Left lung (tissue), 10 donors: ENCODE measurements around the gene ISX. TPM values are rescaled to one million over a fixed set of nuclear protein-coding genes. Genes with fewer than 3 reads are reported as not detected.
A peak's percentile ranks its signal among the peaks of the same experiment; 100 is the strongest.

Source experiments
- ATAC-seq: fragments of 200-7000 bp; cut with Tn5 transposase; one replicate; pipeline ENCODE4 v1.9.1; 2020; ENCODE audit warnings: moderate library complexity
- DNase-seq, 4 donors: peaks; one replicate each; pipeline ENCODE4 v3.0.0-alpha.2; 2013 to 2020
- H3K27ac ChIP-seq, 2 donors: fragments of 200-600 bp; sonication (generic) in 1 of 2; one replicate each; pipeline versions ENCODE4 v1.5.0 to v1.8.0; 2020 to 2021
- H3K27me3 ChIP-seq, 2 donors: fragments of 200-600 bp; sonication (generic) in 1 of 2; one replicate each; pipeline versions ENCODE4 v1.5.0 to v1.8.0; 2020 to 2021
- H3K36me3 ChIP-seq, 2 donors: fragments of 200-600 bp; sonication (generic) in 1 of 2; one replicate each; pipeline versions ENCODE4 v1.5.0 to v1.8.0; 2020 to 2021
- H3K4me1 ChIP-seq, 2 donors: fragments of 200-600 bp; one replicate each; pipeline ENCODE4 v1.8.0; 2021
- H3K4me3 ChIP-seq, 2 donors: fragments of 200-600 bp; sonication (generic) in 1 of 2; one replicate each; pipeline versions ENCODE4 v1.5.0 to v1.8.0; 2020 to 2021; ENCODE audit warnings: mild to moderate bottlenecking in 1 of 2
- H3K9me3 ChIP-seq, 2 donors: fragments of 200-600 bp; sonication (generic) in 1 of 2; one replicate each; pipeline versions ENCODE4 v1.5.0 to v1.8.0; 2020 to 2021
- intact Hi-C, 2 donors: fragments of 100-400 bp; cut with DNase I; formaldehyde crosslinking; loops; one replicate each; pipeline versions ENCODE4 v1.11.2 to v1.14.2; 2022
- polyA plus RNA-seq, 6 donors: library from polyadenylated mRNA; unstranded; fragments of 120-200 nt; gene quantifications; one replicate each; pipeline ENCODE4 v1.2.1, GENCODE V29; 2013; ENCODE audit not compliant: insufficient read length in 6 of 6
- total RNA-seq, 2 donors: library from RNA; stranded (reverse); fragmentation: NEBNext Ultra II Directional; extraction: Animal tissue kit (Norgen Biotek cat#: 25700); gene quantifications; one replicate each; pipeline ENCODE4 v1.2.1, GENCODE V29; 2021
- TF ChIP-seq, protein P1 (sequence below), 2 donors: fragments of 200-600 bp; sonication (generic) in 1 of 2; IDR thresholded peaks; one replicate each; pipeline versions ENCODE4 v1.5.0 to v1.8.0; 2021; ENCODE audit warnings: antibody characterized with exemption in 2 of 2
- donor health status: DM: no; HTN: yes; CAD: no.
- donor health status: DM: no; HTN: no; CAD: no.

Gene ISX
- total and polyA plus RNA-seq, 8 donors: 0.22 to 0.43 (median 0.37) TPM; not detected in 2

DNA sequence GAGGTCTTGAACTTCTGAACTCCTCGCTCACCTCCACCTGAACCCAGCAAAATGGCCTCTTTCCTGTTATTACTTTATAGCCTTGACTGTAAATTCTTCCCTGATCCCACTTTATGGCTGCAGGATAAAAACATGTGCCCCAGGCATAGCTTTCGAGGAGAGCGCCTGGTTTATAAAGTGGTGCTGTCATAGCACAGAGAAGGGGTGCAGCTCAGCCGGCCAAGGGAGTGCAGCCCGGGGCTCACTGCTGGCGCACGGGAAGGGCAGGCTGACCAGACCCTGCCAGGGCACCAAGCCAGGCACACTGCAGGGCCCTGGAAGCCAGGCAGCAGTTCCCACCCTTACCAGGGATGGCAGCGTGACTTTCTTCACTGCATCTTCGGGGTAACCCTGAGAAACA lies 50.9 kb downstream of the ISX start:
- ATAC-seq (no peak), DNase-seq (no peak)
- Histone ChIP-seq H3K27me3 (no peaks in the 10 kb centered on the region), H3K4me1 (no peaks in the 10 kb centered on the region), H3K9me3 (no peaks in the 10 kb centered on the region), H3K36me3 (no peaks in the 10 kb centered on the region), H3K4me3 (no peak overlapping the region), H3K27ac (no peak overlapping the region)
- intact Hi-C loops: no loop called here
- TF ChIP-seq, protein P1, sequence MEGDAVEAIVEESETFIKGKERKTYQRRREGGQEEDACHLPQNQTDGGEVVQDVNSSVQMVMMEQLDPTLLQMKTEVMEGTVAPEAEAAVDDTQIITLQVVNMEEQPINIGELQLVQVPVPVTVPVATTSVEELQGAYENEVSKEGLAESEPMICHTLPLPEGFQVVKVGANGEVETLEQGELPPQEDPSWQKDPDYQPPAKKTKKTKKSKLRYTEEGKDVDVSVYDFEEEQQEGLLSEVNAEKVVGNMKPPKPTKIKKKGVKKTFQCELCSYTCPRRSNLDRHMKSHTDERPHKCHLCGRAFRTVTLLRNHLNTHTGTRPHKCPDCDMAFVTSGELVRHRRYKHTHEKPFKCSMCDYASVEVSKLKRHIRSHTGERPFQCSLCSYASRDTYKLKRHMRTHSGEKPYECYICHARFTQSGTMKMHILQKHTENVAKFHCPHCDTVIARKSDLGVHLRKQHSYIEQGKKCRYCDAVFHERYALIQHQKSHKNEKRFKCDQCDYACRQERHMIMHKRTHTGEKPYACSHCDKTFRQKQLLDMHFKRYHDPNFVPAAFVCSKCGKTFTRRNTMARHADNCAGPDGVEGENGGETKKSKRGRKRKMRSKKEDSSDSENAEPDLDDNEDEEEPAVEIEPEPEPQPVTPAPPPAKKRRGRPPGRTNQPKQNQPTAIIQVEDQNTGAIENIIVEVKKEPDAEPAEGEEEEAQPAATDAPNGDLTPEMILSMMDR (IDR thresholded peaks at IDR 0.05): no peak

DNA sequence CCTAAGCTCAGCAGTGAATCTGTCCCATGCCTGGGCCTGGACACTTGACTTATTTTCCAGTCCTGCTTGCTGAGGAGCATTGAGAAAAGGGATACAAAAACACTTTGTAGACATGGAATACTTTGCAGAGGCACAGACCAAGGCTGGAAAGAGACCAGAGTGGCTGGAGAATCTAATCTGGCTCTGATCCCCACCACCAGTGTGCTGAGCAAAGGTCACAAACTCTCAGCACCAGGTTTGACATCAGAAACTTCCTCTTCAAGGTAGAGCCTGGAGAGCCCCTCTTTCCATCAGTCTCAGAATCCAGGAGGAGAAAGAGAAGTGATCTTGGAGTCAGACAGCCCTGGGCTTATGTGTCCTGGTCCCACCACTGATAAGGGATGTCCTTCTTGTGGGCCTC lies 53.5 kb downstream of the ISX start:
- no peaks in the 10 kb centered on the region for H3K27me3 ChIP-seq
- TF ChIP-seq, protein P1 (IDR thresholded peaks at IDR 0.05): no peak
- DNase-seq: no peak
- no peak overlapping the region for H3K27ac ChIP-seq
- H3K4me1 ChIP-seq: no peaks in the 10 kb centered on the region
- intact Hi-C loops: no loop called here
- no peak overlapping the region for H3K4me3 ChIP-seq
- no peaks in the 10 kb centered on the region for H3K36me3 ChIP-seq
- no peaks in the 10 kb centered on the region for H3K9me3 ChIP-seq
- ATAC-seq: no peak

DNA sequence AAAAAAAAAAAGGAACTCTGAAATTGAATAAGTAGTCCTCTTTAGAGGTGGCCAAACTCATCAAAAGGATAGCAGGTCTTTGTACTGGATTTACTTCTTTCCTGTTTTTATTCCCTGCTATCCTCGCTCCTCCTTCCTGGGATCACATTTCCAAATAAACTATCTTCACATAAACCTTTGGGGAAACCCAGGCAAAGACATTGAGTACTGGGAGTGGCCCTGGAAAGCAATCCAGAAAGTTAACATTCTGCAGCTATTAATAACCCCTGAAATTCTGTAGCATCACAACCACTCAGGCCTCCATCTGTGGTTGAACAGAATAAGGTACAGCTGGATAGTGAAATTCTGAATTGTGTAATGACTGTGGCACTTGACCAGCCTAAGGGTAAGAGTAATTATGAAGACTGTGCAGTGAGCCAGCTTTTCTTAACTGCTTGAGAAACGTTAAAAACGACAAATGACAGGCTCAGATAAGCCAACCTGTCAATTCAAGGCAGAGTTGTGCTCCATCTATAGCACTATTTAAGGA lies 58.8 kb downstream of the ISX start:
- ATAC-seq (peak; percentile 76), DNase-seq (no peak)
- Histone ChIP-seq H3K27me3 (peaks cover 0 to 19% of the 10 kb centered on the region in 2 donors), H3K9me3 (no peaks in the 10 kb centered on the region), H3K27ac (no peak overlapping the region), H3K4me1 (no peaks in the 10 kb centered on the region), H3K4me3 (no peak overlapping the region), H3K36me3 (no peaks in the 10 kb centered on the region)
- TF ChIP-seq, protein P1 (IDR thresholded peaks at IDR 0.05): no peak
- intact Hi-C loops: no loop called here

DNA sequence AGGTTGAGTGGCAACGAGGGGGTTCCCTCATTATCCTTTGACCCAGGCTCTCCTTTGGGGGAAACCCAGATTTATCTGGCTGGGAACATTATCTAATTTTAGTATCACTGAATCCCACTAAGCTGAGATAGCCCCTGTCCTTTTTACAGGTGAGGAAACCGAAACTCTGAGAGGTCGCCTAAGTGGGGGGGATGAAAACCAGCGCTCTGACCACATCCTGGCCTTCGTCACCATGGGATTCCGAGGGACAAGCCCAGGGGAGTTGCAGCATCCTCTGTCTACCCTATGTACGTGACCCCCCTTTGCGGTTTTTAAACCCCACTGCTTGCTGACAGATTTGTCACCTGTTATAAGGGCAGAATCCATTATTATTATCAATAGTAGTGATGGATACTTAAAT lies 61.0 kb downstream of the ISX start:
- H3K4me3 ChIP-seq: no peak overlapping the region
- no peaks in the 10 kb centered on the region for H3K36me3 ChIP-seq
- DNase-seq: no peak
- intact Hi-C loops: no loop called here
- peaks cover 0 to 35% of the 10 kb centered on the region in 2 donors for H3K27me3 ChIP-seq
- H3K9me3 ChIP-seq: no peaks in the 10 kb centered on the region
- no peak for ATAC-seq
- TF ChIP-seq, protein P1 (IDR thresholded peaks at IDR 0.05): no peak
- H3K27ac ChIP-seq: no peak overlapping the region
- H3K4me1 ChIP-seq: no peaks in the 10 kb centered on the region

DNA sequence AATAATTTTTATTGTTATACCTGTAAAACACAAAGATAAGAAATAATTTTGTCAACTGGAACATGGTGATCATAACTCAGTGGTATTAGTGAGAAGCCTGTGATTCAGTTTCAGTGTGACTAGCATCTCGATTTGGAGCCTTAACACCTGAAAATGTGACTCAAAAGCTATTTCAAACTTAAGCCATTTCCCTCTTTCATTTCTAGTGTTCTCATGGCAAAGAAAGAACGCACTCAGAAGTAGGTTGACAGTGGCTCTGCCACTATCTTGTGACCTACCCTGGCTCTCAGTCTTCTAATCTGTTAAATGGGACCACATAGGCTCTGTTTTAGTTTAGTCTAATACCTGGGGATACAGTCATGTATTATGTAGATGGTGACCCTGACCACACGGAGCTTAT lies 62.7 kb downstream of the ISX start:
- Histone ChIP-seq H3K36me3 (no peaks in the 10 kb centered on the region), H3K27me3 (peaks cover 0 to 52% of the 10 kb centered on the region in 2 donors), H3K27ac (no peak overlapping the region), H3K9me3 (no peaks in the 10 kb centered on the region), H3K4me3 (no peak overlapping the region), H3K4me1 (no peaks in the 10 kb centered on the region)
- ATAC-seq: no peak
- intact Hi-C loops: no loop called here
- DNase-seq: no peak
- TF ChIP-seq, protein P1 (IDR thresholded peaks at IDR 0.05): no peak
